Loucy (cell line): ENCODE results near the gene TNS3.

Experiments used
- EZH2phosphoT487 ChIP-seq: fragments of 200-600 bp; IDR thresholded peaks from 2 replicates; pipeline ENCODE4 v1.6.1; 2018; ENCODE audit warnings: antibody characterized with exemption, mild to moderate bottlenecking, moderate library complexity, borderline replicate concordance
- TF ChIP-seq, protein P1 (sequence below): fragments of 200-600 bp; sonication (generic); conservative IDR thresholded peaks from 2 replicates; pipeline ENCODE4 v1.5.1; 2014; ENCODE audit warnings: mild to moderate bottlenecking, antibody characterized with exemption, low read length

DNA sequence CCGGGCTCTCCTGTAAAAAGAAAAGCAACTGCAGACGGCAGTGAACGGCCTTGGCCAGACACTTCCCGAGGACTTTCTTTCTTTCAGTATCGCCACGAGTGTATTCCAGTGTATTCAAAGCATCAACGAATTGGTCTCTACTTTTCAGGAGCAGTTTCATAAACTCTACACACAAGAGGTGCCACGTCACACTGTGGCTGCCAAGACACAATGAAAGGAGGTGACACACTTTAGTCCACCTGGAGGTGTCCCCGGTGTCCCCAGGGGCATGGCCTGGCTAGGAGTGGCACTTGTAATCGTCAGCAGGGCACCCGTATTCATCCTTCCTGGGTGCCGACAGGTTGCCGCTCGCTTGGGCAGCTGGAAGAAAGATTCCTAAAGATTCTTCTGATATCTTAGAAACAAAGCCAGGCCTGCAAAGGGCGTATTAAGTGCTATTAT, 5.0 kb downstream of the TNS3 start:
- TF ChIP-seq, protein P1, sequence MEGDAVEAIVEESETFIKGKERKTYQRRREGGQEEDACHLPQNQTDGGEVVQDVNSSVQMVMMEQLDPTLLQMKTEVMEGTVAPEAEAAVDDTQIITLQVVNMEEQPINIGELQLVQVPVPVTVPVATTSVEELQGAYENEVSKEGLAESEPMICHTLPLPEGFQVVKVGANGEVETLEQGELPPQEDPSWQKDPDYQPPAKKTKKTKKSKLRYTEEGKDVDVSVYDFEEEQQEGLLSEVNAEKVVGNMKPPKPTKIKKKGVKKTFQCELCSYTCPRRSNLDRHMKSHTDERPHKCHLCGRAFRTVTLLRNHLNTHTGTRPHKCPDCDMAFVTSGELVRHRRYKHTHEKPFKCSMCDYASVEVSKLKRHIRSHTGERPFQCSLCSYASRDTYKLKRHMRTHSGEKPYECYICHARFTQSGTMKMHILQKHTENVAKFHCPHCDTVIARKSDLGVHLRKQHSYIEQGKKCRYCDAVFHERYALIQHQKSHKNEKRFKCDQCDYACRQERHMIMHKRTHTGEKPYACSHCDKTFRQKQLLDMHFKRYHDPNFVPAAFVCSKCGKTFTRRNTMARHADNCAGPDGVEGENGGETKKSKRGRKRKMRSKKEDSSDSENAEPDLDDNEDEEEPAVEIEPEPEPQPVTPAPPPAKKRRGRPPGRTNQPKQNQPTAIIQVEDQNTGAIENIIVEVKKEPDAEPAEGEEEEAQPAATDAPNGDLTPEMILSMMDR: no peak
- TF ChIP-seq EZH2phosphoT487: no peak
